Measurements from ENCODE around the gene KIAA1586.

The KIAA1586 gene

DNA sequence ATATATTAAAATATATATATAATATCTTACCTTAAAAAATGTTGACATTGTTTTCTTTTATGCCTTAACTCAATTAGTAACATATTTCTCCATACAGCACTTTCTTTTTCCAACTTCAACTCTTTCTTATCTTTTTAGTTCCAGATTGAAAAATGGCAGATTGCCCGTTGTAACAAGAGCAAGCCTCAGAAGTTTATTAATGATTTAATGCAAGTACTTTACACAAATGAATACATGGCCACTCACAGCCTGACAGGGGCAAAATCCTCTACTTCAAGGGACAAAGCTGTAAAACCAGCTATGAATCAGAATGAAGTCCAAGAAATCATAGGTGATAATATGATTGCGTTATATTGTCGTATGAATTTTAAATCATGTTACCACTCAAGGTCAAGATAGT lies 29.4 kb upstream of the KIAA1586 start:
- TF ChIP-seq, protein P1, sequence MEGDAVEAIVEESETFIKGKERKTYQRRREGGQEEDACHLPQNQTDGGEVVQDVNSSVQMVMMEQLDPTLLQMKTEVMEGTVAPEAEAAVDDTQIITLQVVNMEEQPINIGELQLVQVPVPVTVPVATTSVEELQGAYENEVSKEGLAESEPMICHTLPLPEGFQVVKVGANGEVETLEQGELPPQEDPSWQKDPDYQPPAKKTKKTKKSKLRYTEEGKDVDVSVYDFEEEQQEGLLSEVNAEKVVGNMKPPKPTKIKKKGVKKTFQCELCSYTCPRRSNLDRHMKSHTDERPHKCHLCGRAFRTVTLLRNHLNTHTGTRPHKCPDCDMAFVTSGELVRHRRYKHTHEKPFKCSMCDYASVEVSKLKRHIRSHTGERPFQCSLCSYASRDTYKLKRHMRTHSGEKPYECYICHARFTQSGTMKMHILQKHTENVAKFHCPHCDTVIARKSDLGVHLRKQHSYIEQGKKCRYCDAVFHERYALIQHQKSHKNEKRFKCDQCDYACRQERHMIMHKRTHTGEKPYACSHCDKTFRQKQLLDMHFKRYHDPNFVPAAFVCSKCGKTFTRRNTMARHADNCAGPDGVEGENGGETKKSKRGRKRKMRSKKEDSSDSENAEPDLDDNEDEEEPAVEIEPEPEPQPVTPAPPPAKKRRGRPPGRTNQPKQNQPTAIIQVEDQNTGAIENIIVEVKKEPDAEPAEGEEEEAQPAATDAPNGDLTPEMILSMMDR (IDR thresholded peaks at IDR 0.05; ENCODE audit: insufficient read depth, low read depth, low read length, missing control alignments), result no peak
- no peak overlapping the region for H3K4me3 ChIP-seq (ENCODE audit: low read depth, low read length)
- DNase-seq (ENCODE audit: low read depth), result no peak

DNA sequence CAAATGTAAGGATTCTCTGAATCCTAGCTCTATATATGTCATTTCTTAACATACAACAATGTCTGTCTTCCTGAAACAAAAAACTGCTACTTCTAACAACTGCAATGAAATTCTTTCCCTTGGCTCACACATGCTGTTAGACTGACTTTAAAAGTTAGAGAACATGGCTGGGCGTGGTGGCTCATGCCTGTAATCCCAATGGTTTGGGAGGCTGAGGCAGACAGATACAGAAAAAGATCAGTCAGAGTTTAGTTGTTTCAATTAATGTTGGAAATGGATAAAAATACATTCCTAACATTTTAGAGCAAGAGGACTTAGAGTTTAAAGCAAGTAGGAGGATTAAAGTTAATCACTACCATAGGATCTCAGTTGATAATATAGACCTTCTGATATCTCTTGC lies 28.7 kb upstream of the KIAA1586 start:
- H3K4me3 ChIP-seq (ENCODE audit: low read depth, low read length), result no peak overlapping the region
- no peak for DNase-seq (ENCODE audit: low read depth)
- TF ChIP-seq, protein P1 (IDR thresholded peaks at IDR 0.05; ENCODE audit: insufficient read depth, low read depth, low read length, missing control alignments), result no peak

DNA sequence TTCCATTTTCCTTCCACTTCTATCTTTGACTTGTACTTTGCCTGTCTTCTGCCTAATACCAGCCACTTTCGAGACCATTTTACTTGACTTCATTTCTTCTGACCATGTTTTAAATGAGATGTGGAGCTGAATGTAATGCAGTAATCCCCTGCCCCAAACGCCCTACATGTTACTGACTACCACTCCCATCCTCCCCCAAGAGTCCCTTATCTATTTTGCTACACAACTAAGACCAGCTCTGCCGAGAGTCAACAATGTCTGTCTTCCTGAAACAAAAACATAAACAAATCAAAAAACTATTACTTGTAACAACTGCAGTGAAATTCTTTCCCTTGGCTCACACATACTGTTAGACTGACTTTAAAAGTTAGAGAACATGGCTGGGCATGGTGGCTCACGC lies 27.1 kb upstream of the KIAA1586 start:
- no peak for DNase-seq (ENCODE audit: low read depth)
- TF ChIP-seq, protein P1 (IDR thresholded peaks at IDR 0.05; ENCODE audit: insufficient read depth, low read depth, low read length, missing control alignments), result no peak
- H3K4me3 ChIP-seq (ENCODE audit: low read depth, low read length), result no peak overlapping the region

DNA sequence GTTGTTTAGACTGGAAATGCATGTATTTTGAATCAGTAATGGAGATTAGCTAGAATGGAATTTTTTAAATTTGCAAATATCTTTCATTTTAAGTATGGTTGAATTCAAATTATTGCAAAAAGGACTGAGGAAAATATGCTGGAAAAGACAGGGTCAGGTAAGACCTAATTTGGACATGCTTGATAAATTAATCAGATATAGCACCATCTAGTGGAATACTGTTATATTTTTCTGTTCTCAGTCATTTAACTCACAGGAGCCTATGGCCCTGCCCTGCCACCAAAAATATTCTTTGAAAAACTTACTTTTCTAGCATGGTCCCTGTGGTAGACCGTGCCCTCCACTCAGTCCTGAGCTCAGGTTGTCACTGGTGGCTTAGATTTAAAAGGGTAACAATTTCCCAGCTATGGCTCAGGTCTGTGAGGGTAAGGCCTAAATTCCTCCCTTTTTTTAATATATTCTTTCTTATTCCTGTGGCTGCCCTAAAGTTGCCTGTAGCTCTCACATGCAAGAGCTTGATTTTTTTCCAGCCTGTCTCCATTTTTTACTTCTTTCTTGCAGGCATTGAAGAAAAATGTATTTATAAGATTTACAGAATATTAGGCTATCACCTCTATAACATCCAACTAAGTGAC lies 25.3 kb upstream of the KIAA1586 start:
- H3K4me3 ChIP-seq (ENCODE audit: low read depth, low read length), result no peak overlapping the region
- TF ChIP-seq, protein P1 (IDR thresholded peaks at IDR 0.05; ENCODE audit: insufficient read depth, low read depth, low read length, missing control alignments), result peak; percentile 28
- DNase-seq (ENCODE audit: low read depth), result peak; percentile 58

DNA sequence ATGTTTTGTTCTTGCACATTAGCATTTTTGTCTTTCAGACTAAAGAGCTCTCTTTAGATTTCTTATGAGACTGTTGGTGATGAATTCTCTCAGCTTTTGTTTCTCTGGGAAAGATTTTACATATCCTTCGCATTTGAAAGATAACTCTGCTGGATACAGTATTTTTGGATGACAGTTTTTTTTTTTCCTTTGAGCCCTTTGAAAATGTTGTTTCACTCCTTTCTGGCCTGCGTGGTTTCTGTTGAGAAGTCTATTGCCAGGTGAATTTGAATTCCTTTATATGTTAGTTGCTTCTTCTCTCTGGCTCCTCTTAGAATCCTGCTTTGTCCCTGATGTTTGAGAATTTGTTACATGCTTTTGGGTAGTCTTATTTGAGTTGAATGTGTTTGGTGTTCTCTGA lies 22.2 kb upstream of the KIAA1586 start:
- no peak for DNase-seq (ENCODE audit: low read depth)
- TF ChIP-seq, protein P1 (IDR thresholded peaks at IDR 0.05; ENCODE audit: insufficient read depth, low read depth, low read length, missing control alignments), result no peak
- H3K4me3 ChIP-seq (ENCODE audit: low read depth, low read length), result no peak overlapping the region

DNA sequence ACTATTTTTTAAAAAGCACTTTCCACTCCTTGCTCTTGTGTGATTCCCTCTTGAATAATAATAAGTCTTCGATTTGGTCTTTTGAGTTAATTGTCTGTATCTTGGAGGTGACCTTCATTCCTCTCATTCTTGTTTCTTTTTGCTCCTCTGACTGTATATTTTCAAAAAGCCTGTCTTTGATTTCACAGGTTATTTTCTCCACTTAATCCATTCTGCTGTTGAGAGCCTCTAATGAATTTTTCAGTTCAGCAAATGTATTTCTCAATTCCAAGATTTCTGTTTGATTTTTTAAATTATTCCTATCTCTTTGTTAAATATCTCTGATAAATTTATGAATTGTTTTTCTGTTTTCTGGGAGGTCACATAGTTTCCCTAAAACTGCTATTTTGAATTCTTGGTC lies 21.7 kb upstream of the KIAA1586 start:
- DNase-seq (ENCODE audit: low read depth), result no peak
- H3K4me3 ChIP-seq (ENCODE audit: low read depth, low read length), result no peak overlapping the region
- TF ChIP-seq, protein P1 (IDR thresholded peaks at IDR 0.05; ENCODE audit: insufficient read depth, low read depth, low read length, missing control alignments), result no peak

DNA sequence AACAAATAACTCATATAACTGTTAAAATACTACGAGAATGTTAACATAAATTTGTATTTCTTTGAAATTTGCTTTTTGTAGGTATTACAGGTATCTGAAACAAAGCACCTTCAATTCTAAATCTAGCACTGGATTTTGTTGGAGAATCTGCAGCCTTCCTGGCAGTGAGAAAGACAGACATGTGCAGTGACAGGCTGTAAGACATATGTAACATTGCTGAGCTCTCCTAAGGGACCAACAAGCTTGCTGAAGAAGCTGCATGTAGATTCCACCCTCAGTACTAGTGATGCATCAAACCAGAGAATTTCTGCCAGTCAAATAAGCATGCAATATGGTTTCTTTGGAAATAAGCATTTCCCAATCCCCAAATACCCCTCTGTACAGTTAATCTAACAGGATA lies 20.5 kb upstream of the KIAA1586 start:
- no peak overlapping the region for H3K4me3 ChIP-seq (ENCODE audit: low read depth, low read length)
- DNase-seq (ENCODE audit: low read depth), result no peak
- TF ChIP-seq, protein P1 (IDR thresholded peaks at IDR 0.05; ENCODE audit: insufficient read depth, low read depth, low read length, missing control alignments), result no peak

Data from GM12865 (cell line).